CD4-positive, alpha-beta T cell (primary cell): ENCODE measurements around the gene DYNLT4. TPM values are rescaled to one million over a fixed set of nuclear protein-coding genes. Genes with fewer than 3 reads are reported as not detected.

ENCODE experiments used
- ATAC-seq: fragments of 200-7000 bp; cut with Tn5 transposase; one replicate; pipeline ENCODE4 v1.10.0; 2022; ENCODE audit warnings: mild to moderate bottlenecking; ENCODE audit not compliant: poor library complexity
- CTCF ChIA-PET: fragments of 350-600 bp; sonication (Branson Sonifier 250); formaldehyde crosslinking; loops from one replicate; lab custom pipeline; 2021; ENCODE audit warnings: antibody characterized with exemption, inconsistent platforms; lab: Charles Lee
- POLR2A ChIA-PET: fragments of 350-600 bp; sonication (Branson Sonifier 250); formaldehyde crosslinking; loops from one replicate; lab custom pipeline; 2021; ENCODE audit warnings: antibody characterized with exemption, inconsistent platforms; lab: Charles Lee
- DNase-seq, 14 experiments: peaks; one replicate each; pipeline ENCODE4 v3.0.0-alpha.2; 2013 to 2020; ENCODE audit warnings: mixed read lengths in 2 of 14
- H3K27ac ChIP-seq, 2 donors: one replicate each; pipeline versions ENCODE4 v1.5.1 to v1.7.0; 2013; ENCODE audit warnings: low read length in 2 of 2, low read depth in 1 of 2, mild to moderate bottlenecking in 1 of 2
- H3K27me3 ChIP-seq, 2 experiments: 1 replicate in 1 of 2; 2 replicates in 1 of 2; pipeline versions ENCODE4 v1.6.1 to v1.7.0; 2013; ENCODE audit warnings: low read length in 2 of 2, control low read depth in 1 of 2, mild to moderate bottlenecking in 1 of 2, moderate library complexity in 1 of 2; ENCODE audit not compliant: insufficient read depth in 2 of 2, control insufficient read depth in 1 of 2
- H3K36me3 ChIP-seq: one replicate; pipeline ENCODE4 v1.6.1; 2013; ENCODE audit warnings: low read length, control low read depth; ENCODE audit not compliant: insufficient read depth
- H3K4me1 ChIP-seq: one replicate; pipeline ENCODE4 v1.6.1; 2013; ENCODE audit warnings: low read length, control low read depth; ENCODE audit not compliant: insufficient read depth
- H3K4me3 ChIP-seq: one replicate; pipeline ENCODE4 v1.5.1; 2013; ENCODE audit warnings: mild to moderate bottlenecking, low read length, moderate library complexity
- H3K9me3 ChIP-seq, 2 experiments: 1 replicate in 1 of 2; 2 replicates in 1 of 2; pipeline versions ENCODE4 v1.6.1 to v1.7.0; 2013; ENCODE audit warnings: low read length in 2 of 2, mild to moderate bottlenecking in 2 of 2, control low read depth in 1 of 2, moderate library complexity in 1 of 2; ENCODE audit not compliant: control insufficient read depth in 1 of 2, insufficient read depth in 1 of 2
- H3K27ac Mint-ChIP-seq: one replicate; pipeline ENCODE4 v1.8.0; 2020; ENCODE audit warnings: mixed read lengths
- H3K27me3 Mint-ChIP-seq: one replicate; pipeline ENCODE4 v1.8.0; 2021; ENCODE audit warnings: mixed read lengths
- H3K36me3 Mint-ChIP-seq: one replicate; pipeline ENCODE4 v1.8.0; 2021; ENCODE audit warnings: low read depth, mixed read lengths
- H3K4me1 Mint-ChIP-seq: one replicate; pipeline ENCODE4 v1.8.0; 2021; ENCODE audit warnings: low read depth, mixed read lengths
- H3K4me3 Mint-ChIP-seq: one replicate; pipeline ENCODE4 v1.8.0; 2020; ENCODE audit warnings: mild to moderate bottlenecking, mixed read lengths
- H3K9me3 Mint-ChIP-seq: one replicate; pipeline ENCODE4 v1.8.0; 2020; ENCODE audit warnings: mixed read lengths
- CTCF ChIP-seq: fragments of 200-600 bp; IDR thresholded peaks from one replicate; pipeline ENCODE4 v1.8.0; 2022; ENCODE audit warnings: antibody characterized with exemption, mild to moderate bottlenecking
- intact Hi-C, 2 experiments: fragments of 100-400 bp; cut with DNase I in 1 of 2; cut with micrococcal nuclease in 1 of 2; formaldehyde crosslinking; loops; one replicate each; pipeline versions ENCODE4 v1.15.1 to v1.9.0; 2023 to 2025; cut with DNase I, micrococcal nuclease
- total RNA-seq, 174 experiments: library from RNA in 2 of 174; stranded (reverse) in 2 of 174; gene quantifications; one replicate each; pipeline ENCODE4 v1.2.3 and lab custom pipeline; 2021 to 2026

DYNLT4 gene
- total RNA-seq, 2 experiments from 2014 or later = 1.8 to 2.1 TPM

GRCh38 chr1:44784094-44785028 lies 22.8 kb downstream of the DYNLT4 start:
- Histone ChIP-seq H3K36me3 (peaks cover 24% of the 10 kb centered on the region), H3K9me3 (no peaks in the 10 kb centered on the region), H3K4me3 (peak overlapping the region; percentile 53), H3K27ac (no peak overlapping the region), H3K27me3 (no peaks in the 10 kb centered on the region), H3K4me1 (peaks cover 35% of the 10 kb centered on the region)
- TF ChIP-seq CTCF = peak; percentile 37
- Mint-ChIP-seq H3K27me3 (no peaks in the 10 kb centered on the region), H3K9me3 (no peaks in the 10 kb centered on the region), H3K27ac (peak overlapping the region; percentile 53), H3K36me3 (peaks cover 22% of the 10 kb centered on the region), H3K4me3 (peak overlapping the region; percentile 86), H3K4me1 (peaks cover 31% of the 10 kb centered on the region)
- ChIA-PET POLR2A (interaction anchor here (1.1 to 5.6 kb wide), 12 partner anchors 8 to 555 kb away, joined by 3 to 61 read pairs (median 8); partner anchors contain the start of genes BTBD19, HECTD3, MUTYH and PLK3), CTCF (interaction anchor here (0.6 to 3.6 kb wide), 9 partner anchors 9 to 227 kb away, joined by 3 to 20 read pairs (median 5); partner anchors contain the start of genes EIF2B3, HECTD3, PLK3 and RNU5D-1)
- DNase-seq (peak in 5 of 14 experiments; percentile 12 to 66 (median 53)), ATAC-seq (peak; percentile 43)
- intact Hi-C loops = loop anchor here (5.0 kb wide), 3 partner anchors 38 to 518 kb away; no protein-coding TSS in a partner anchor

- H3K27ac ChIP-seq = no peak overlapping the region
- H3K27me3 ChIP-seq = no peaks in the 10 kb centered on the region
- H3K4me1 ChIP-seq = peaks cover 35% of the 10 kb centered on the region
- POLR2A ChIA-PET = interaction anchor here (1.1 to 5.6 kb wide), 8 partner anchors 8 to 556 kb away, joined by 3 to 61 read pairs (median 18); partner anchors contain the start of genes BTBD19, MUTYH, PLK3 and RNU5D-1
- H3K9me3 Mint-ChIP-seq = no peaks in the 10 kb centered on the region
- peak overlapping the region; percentile 63 for H3K4me3 Mint-ChIP-seq
- peaks cover 30% of the 10 kb centered on the region for H3K36me3 ChIP-seq
- CTCF ChIA-PET = interaction anchor here (1.1 to 3.6 kb wide), 4 partner anchors 8 to 62 kb away, joined by 3 to 20 read pairs (median 15); partner anchors contain the start of genes PLK3, RNU5D-1 and RPS8
- H3K4me3 ChIP-seq = peak overlapping the region; percentile 53
- DNase-seq (no peak), ATAC-seq (no peak)
- no peaks in the 10 kb centered on the region for H3K27me3 Mint-ChIP-seq
- intact Hi-C loops = loop anchor here in 1 of 2 experiments (5.0 kb wide), 2 partner anchors 39 to 519 kb away; no protein-coding TSS in a partner anchor
- H3K36me3 Mint-ChIP-seq = peaks cover 28% of the 10 kb centered on the region
- TF ChIP-seq CTCF = no peak
- H3K27ac Mint-ChIP-seq = peak overlapping the region; percentile 29
- H3K4me1 Mint-ChIP-seq = peaks cover 36% of the 10 kb centered on the region
- H3K9me3 ChIP-seq = no peaks in the 10 kb centered on the region
Observed at GRCh38 chr1:44783697-44784093, 23.5 kb downstream of the DYNLT4 start.

- no peak for ATAC-seq
- POLR2A ChIA-PET = interaction anchor here (0.9 to 1.7 kb wide), 2 partner anchors 39 to 559 kb away, joined by 3 to 4 read pairs; partner anchors contain the start of genes MUTYH and TOE1
- peaks cover 49% of the 10 kb centered on the region for H3K4me1 ChIP-seq
Observed at GRCh38 chr1:44780583-44781121, 26.5 kb downstream of the DYNLT4 start.

More at GRCh38 chr1:44780583-44781121, 26.5 kb downstream of the DYNLT4 start:
- Mint-ChIP-seq H3K4me1 (peaks cover 57% of the 10 kb centered on the region), H3K27ac (no peak overlapping the region), H3K9me3 (no peaks in the 10 kb centered on the region), H3K27me3 (no peaks in the 10 kb centered on the region), H3K4me3 (no peak overlapping the region), H3K36me3 (peaks cover 57% of the 10 kb centered on the region)
- peaks cover 53% of the 10 kb centered on the region for H3K36me3 ChIP-seq
- no peak overlapping the region for H3K27ac ChIP-seq
- no peak for DNase-seq
- CTCF ChIA-PET = no interaction called here
- TF ChIP-seq CTCF = no peak
- no peaks in the 10 kb centered on the region for H3K9me3 ChIP-seq
- no peaks in the 10 kb centered on the region for H3K27me3 ChIP-seq
- intact Hi-C loops = loop anchor here in 1 of 2 experiments (5.0 kb wide), 2 partner anchors 42 to 522 kb away; no protein-coding TSS in a partner anchor
- no peak overlapping the region for H3K4me3 ChIP-seq
